Epithelial cell of esophagus (primary cell): Measurements from ENCODE around the gene ATXN1.

Experiments used
- DNase-seq: peaks from one replicate; pipeline ENCODE4 v3.0.0; 2010; ENCODE audit warnings: low read depth
- H3K4me3 ChIP-seq: 2 replicates; pipeline ENCODE4 v1.5.1; 2011; ENCODE audit warnings: mild to moderate bottlenecking, low read length, control low read depth
- TF ChIP-seq, protein P1 (sequence below): IDR thresholded peaks from 2 replicates; pipeline ENCODE4 v1.5.1; 2011; ENCODE audit warnings: low read depth, mild to moderate bottlenecking, low read length, control low read depth, inconsistent platforms; ENCODE audit not compliant: insufficient read depth; ENCODE audit errors: missing control alignments

The ATXN1 gene

DNA sequence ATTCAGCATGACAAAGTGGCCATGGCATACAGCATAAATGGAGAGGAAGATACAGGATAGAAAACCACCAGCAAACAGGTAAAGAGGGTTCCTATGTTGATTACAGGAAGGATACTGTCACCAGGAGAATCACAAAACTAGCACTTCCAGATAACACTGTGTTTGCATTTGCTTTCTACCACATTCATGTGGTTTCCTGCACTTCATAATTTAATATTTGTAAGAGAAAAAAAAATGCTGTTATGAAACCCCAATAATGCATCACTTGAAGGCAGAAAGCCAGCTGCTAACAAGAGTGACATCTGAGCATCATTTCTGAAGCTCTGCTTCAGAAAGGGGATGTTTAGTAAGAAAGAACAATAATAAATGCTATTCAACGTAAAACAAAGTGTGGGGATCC lies 106.6 kb downstream of the ATXN1 start:
- TF ChIP-seq, protein P1, sequence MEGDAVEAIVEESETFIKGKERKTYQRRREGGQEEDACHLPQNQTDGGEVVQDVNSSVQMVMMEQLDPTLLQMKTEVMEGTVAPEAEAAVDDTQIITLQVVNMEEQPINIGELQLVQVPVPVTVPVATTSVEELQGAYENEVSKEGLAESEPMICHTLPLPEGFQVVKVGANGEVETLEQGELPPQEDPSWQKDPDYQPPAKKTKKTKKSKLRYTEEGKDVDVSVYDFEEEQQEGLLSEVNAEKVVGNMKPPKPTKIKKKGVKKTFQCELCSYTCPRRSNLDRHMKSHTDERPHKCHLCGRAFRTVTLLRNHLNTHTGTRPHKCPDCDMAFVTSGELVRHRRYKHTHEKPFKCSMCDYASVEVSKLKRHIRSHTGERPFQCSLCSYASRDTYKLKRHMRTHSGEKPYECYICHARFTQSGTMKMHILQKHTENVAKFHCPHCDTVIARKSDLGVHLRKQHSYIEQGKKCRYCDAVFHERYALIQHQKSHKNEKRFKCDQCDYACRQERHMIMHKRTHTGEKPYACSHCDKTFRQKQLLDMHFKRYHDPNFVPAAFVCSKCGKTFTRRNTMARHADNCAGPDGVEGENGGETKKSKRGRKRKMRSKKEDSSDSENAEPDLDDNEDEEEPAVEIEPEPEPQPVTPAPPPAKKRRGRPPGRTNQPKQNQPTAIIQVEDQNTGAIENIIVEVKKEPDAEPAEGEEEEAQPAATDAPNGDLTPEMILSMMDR, result no peak
- no peak for DNase-seq

DNA sequence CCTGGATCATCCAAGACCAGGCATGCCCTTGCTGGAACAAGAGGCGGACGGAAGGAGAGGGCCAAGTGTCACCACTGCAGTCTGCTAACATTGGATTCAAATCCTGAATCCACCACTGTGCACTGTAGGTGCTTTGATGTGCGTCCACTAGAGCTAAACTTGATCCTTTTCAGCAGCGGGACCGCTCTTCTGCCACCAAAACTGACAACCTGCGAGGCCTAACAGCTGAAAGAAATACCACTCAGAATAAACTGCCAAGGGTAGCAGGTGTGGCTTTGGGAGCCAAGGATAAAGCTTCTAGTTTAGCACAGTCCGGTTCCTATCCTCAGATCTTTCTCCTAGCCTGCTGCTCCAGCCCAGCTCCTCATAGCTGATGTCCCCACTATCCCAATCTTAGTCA lies 108.0 kb downstream of the ATXN1 start:
- DNase-seq, result no peak
- TF ChIP-seq, protein P1, result no peak
- no peak overlapping the region for H3K4me3 ChIP-seq

More for the DNA sequence above, 106.6 kb downstream of the ATXN1 start:
- no peak overlapping the region for H3K4me3 ChIP-seq

DNA sequence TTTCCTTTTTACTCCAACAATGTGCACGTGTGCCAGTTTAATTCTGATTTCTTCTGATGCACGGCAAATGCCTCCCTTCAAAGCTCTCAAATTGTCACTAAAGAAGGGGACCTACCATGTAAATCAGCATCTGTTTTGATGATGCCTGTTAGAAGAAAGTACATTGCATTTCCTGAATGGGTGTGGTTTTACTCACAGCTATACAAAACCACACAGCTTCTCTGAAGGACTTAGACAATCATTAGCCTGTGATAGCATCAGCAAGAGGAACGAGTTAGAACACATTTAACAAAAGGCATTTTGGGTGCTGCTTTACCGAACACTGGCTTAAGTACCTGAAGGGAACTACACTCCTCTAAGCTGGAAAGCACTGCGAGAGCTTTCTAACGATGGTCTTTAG lies 109.4 kb downstream of the ATXN1 start:
- peak; percentile 74 for DNase-seq
- no peak overlapping the region for H3K4me3 ChIP-seq
- TF ChIP-seq, protein P1, result no peak

DNA sequence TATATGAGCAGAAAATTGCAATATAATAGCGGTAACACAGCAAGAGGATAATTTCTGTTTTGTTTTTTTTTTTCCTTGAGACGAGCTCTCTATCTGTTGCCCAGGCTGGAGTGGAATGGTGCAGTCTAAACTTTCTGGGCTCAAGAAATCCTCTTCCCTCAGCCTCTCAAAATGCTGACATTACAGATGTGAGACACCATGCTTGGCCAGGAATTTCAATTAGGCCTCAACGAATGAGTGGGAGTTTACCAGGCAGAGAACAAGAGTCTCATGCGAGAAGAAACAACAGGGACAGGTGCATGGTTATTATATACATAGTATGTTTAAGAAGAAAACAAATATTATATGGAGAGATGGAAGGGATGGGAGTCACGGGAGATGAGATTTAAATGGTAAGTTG lies 111.4 kb downstream of the ATXN1 start:
- no peak overlapping the region for H3K4me3 ChIP-seq
- TF ChIP-seq, protein P1, result no peak
- DNase-seq, result no peak

DNA sequence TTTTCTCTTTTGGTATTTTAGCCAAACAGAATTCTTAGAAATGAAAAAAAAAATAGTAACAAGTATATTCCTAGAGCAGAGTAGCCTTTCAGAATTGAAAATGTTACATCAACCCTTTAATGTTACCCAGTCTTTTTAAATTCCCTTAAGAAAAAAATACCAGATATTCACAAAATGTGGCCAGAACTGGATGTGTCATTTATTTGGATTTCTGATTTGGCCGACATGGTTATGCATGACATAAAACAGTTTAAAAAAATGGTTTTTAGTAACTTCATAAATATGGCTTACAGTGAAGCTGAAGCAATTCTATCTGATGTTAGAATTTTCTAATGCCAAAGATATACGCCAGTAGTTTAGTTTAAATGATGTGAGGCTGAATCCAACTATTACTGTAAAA lies 112.0 kb downstream of the ATXN1 start:
- TF ChIP-seq, protein P1, result no peak
- no peak for DNase-seq
- H3K4me3 ChIP-seq, result no peak overlapping the region

DNA sequence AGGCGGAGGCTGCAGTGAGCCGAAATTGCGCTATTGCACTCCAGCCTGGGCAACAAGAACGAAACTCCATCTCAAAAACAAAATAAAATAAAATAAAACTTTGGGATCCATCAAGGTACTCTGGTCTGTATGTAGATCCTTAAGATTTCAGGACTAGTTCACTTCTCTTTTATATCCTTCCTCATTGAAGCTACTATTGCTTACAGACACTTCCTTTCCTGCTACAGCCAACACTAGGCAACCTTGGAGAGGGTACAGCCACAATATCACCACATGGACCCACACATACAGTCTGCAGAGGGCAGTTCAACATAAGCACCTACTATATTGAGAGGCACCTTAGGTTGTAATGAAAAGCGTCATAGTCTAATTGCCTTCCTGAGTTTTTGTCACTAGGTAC lies 113.3 kb downstream of the ATXN1 start:
- no peak for DNase-seq
- TF ChIP-seq, protein P1, result no peak
- H3K4me3 ChIP-seq, result no peak overlapping the region

DNA sequence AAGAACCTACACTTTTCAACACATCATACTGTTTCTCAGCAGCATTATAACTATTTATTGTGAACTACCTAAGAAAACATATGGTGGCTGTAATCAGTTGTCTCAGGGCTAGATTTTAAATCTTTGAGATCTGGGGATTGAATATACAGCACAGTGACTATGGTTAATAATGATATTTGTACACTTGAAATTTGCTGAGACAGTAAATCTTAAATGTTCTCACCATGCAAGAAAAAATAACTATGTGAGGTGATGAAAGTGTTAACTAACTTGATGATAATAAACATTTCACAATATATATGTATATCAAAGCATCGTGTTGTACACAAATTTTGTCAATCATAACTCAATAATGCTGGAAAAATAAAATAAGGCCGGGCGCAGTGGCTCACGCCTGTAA lies 113.8 kb downstream of the ATXN1 start:
- H3K4me3 ChIP-seq, result no peak overlapping the region
- TF ChIP-seq, protein P1, result no peak
- no peak for DNase-seq
